Measurements from ENCODE around the gene SORBS2. TPM values are rescaled to one million over a fixed set of nuclear protein-coding genes. Genes with fewer than 3 reads are reported as not detected.

The SORBS2 gene
- total and polyA plus RNA-seq, 9 donors = 17.4 to 204 (median 32.7) TPM

DNA sequence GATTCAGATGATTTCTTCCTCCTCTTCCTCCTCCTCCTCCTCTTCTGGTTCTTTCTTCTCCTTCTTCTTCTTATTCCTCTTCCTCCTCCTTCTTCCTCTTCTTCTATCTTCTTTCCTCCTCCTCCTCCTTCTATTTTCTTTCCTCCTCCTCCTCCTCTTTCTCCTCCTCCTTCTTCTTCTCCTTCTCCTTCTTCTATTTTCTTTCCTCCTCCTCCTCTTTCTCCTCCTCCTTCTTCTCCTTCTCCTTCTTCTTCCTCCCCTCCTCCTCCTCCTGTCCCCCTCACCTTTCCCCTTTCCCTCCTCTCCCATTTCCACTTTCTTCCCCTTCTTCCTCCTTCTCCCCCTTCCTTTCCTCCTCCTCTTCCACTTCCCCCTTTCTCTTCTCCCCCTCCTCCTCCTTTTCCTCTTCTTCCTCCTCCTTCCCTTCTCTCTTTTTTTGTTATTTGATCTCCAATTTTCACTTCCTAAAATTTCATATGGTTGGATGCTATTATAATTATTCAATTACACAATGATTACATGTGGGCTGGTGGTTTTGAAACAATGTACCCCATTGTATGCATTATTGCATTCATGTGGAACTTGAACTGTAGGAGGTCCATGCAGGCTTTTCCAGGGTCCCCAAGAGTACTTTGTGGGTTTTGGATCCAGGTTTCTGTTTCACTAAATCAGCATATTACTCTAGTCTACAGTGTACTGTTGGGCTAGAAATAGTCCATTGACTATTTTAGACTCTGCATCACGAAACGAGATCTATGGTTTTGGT, 68.1 kb downstream of the SORBS2 start:
- intact Hi-C loops (cut with DNase I) = no loop called here
- Histone ChIP-seq H3K36me3 (no peaks in the 10 kb centered on the region), H3K9me3 (no peaks in the 10 kb centered on the region), H3K27ac (no peak overlapping the region), H3K4me1 (ENCODE audit: insufficient read depth) (peaks cover under 1% of the 10 kb centered on the region), H3K4me3 (no peak overlapping the region), H3K27me3 (no peaks in the 10 kb centered on the region)
- 93 to 95% (median 93%) methylated on average over 2 of the region's 2 CpGs for WGBS, 3 donors
- DNase-seq = no peak
- no peak for TF ChIP-seq POLR2A (IDR thresholded peaks at IDR 0.05)
- no peak for TF ChIP-seq EP300 (IDR thresholded peaks at IDR 0.05)
- TF ChIP-seq CTCF (IDR thresholded peaks at IDR 0.05) = no peak

DNA sequence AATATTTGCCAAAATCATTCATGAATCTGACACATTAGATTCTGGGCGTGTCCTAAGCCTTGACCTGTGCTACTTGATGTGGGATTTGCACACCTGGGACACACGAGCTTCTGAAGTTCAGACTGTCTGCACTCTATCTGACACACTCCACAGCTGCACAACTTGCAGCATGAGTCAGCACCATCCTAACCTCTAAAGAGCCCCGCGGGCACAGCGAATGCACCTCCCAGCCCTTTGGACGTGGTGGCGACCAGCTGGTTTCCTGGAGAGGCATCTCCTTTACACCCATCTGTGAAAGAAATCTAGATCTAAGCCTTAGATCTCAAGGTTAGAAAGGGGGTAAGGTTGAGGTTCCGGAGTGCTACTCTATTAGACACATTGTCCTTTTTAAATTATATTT, 69.2 kb downstream of the SORBS2 start:
- Histone ChIP-seq H3K36me3 (no peaks in the 10 kb centered on the region), H3K27me3 (no peaks in the 10 kb centered on the region), H3K27ac (no peak overlapping the region), H3K4me3 (no peak overlapping the region), H3K4me1 (ENCODE audit: insufficient read depth) (peaks cover 3% of the 10 kb centered on the region), H3K9me3 (no peaks in the 10 kb centered on the region)
- 67 to 82% (median 73%) methylated on average over 8 of the region's 8 CpGs for WGBS, 3 donors
- no peak for TF ChIP-seq POLR2A (IDR thresholded peaks at IDR 0.05)
- TF ChIP-seq CTCF (IDR thresholded peaks at IDR 0.05) = no peak
- TF ChIP-seq EP300 (IDR thresholded peaks at IDR 0.05) = no peak
- no peak for DNase-seq
- intact Hi-C loops (cut with DNase I) = no loop called here

DNA sequence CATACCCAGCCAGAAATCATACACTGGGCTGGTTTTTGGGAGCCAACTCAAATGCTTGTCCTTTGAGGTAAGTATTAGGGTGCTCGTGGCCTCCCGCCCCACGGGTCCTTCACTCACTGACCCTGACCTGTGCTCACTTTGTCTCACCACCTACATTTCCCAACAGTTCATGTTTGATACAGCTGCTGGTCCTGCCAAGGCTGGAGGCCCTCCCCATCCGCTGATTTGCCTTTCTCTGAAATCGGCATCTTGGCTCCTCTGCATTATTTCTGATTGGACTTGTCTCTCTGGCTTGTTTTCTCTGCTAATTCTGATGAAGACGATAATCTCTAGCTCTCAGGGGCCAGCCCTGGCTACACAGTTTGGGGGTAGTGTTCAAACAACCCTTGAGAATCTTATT, 70.2 kb downstream of the SORBS2 start:
- intact Hi-C loops (cut with DNase I) = no loop called here
- Histone ChIP-seq H3K27me3 (no peaks in the 10 kb centered on the region), H3K9me3 (no peaks in the 10 kb centered on the region), H3K4me1 (ENCODE audit: insufficient read depth) (peaks cover 10% of the 10 kb centered on the region), H3K4me3 (no peak overlapping the region), H3K36me3 (no peaks in the 10 kb centered on the region), H3K27ac (no peak overlapping the region)
- TF ChIP-seq CTCF (IDR thresholded peaks at IDR 0.05) = no peak
- no peak for DNase-seq
- WGBS, 3 donors = 72 to 78% (median 73%) methylated on average over 6 of the region's 6 CpGs

DNA sequence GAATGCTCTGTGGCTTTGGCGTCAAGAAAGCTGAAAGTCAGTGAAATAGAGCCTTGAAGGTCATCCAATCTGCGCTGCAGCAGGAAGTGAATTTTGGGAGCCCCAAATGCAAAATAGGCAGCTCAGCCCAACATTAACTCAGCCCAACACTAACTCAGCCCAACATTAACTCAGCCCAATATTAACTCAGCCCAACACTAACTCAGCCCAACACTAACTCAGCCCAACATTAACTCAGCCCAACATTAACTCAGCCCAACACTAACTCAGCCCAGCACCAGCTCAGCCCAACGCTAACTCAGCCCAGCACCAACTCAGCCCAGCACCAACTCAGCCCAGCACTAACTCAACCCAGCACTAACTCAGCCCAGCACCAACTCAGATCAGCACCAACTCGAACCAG, 71.5 kb downstream of the SORBS2 start:
- 61 to 64% (median 62%) methylated on average over 4 of the region's 4 CpGs for WGBS, 3 donors
- Histone ChIP-seq H3K9me3 (no peaks in the 10 kb centered on the region), H3K4me1 (ENCODE audit: insufficient read depth) (peaks cover 10% of the 10 kb centered on the region), H3K36me3 (no peaks in the 10 kb centered on the region), H3K4me3 (no peak overlapping the region), H3K27ac (no peak overlapping the region), H3K27me3 (no peaks in the 10 kb centered on the region)
- DNase-seq = no peak
- TF ChIP-seq CTCF (IDR thresholded peaks at IDR 0.05) = no peak
- no peak for TF ChIP-seq POLR2A (IDR thresholded peaks at IDR 0.05)
- no peak for TF ChIP-seq EP300 (IDR thresholded peaks at IDR 0.05)
- intact Hi-C loops (cut with DNase I) = no loop called here
